Smooth muscle cell (in vitro differentiated cells): Measurements from ENCODE around the gene DSCAM. TPM values are rescaled to one million over a fixed set of nuclear protein-coding genes. Genes with fewer than 3 reads are reported as not detected.
"Not testable (repeated sequence)": the region's sequence is repeated elsewhere in the genome, so short reads cannot be mapped to it uniquely, and the experiment has no call there.

Experiments
- DNase-seq: peaks from one replicate; lab custom pipeline; 2025; ENCODE audit not compliant: unreplicated experiment; lab: John Stamatoyannopoulos, UW
- H2AFZ ChIP-seq: fragments of 200-600 bp; sonication (generic); 2 replicates; pipeline ENCODE4 v1.6.0; 2016; ENCODE audit warnings: antibody characterized with exemption, low read depth, mild to moderate bottlenecking
- H3F3A ChIP-seq: fragments of 200-600 bp; sonication (generic); 2 replicates; pipeline ENCODE4 v1.6.0; 2017; ENCODE audit warnings: antibody characterized with exemption, low read depth
- H3K27ac ChIP-seq: fragments of 200-600 bp; sonication (generic); 2 replicates; pipeline ENCODE4 v1.5.1; 2016; ENCODE audit warnings: low read depth, mild to moderate bottlenecking
- H3K27me3 ChIP-seq: fragments of 200-600 bp; sonication (generic); 2 replicates; pipeline ENCODE4 v1.6.1; 2016; ENCODE audit warnings: low read depth, mild to moderate bottlenecking
- H3K36me3 ChIP-seq: fragments of 200-600 bp; sonication (generic); 2 replicates; pipeline ENCODE4 v1.5.1; 2016; ENCODE audit warnings: low read depth
- H3K4me1 ChIP-seq: fragments of 200-600 bp; sonication (generic); 2 replicates; pipeline ENCODE4 v1.5.1; 2016; ENCODE audit warnings: low read depth
- H3K4me2 ChIP-seq: fragments of 200-600 bp; sonication (generic); 2 replicates; pipeline ENCODE4 v1.6.0; 2016; ENCODE audit warnings: mild to moderate bottlenecking
- H3K4me3 ChIP-seq: fragments of 200-600 bp; sonication (generic); 2 replicates; pipeline ENCODE4 v1.5.1; 2016; ENCODE audit warnings: mild to moderate bottlenecking
- H3K79me2 ChIP-seq: fragments of 200-600 bp; sonication (generic); 2 replicates; pipeline ENCODE4 v1.6.0; 2016; ENCODE audit warnings: low read depth, mild to moderate bottlenecking
- H3K9ac ChIP-seq: fragments of 200-600 bp; sonication (generic); 2 replicates; pipeline ENCODE4 v1.6.0; 2016; ENCODE audit warnings: low read depth
- H3K9me3 ChIP-seq: fragments of 200-600 bp; sonication (generic); replicated peaks from 2 replicates; pipeline ENCODE4 v1.5.1; 2016; ENCODE audit warnings: low read depth
- H4K20me1 ChIP-seq: fragments of 200-600 bp; sonication (generic); 2 replicates; pipeline ENCODE4 v1.6.0; 2016; ENCODE audit warnings: low read depth
- CTCF ChIP-seq: fragments of 200-600 bp; sonication (generic); IDR thresholded peaks from 2 replicates; pipeline ENCODE4 v1.5.1; 2017; ENCODE audit warnings: borderline replicate concordance, mild to moderate bottlenecking, antibody characterized with exemption; ENCODE audit not compliant: insufficient read depth, poor library complexity, severe bottlenecking
- WGBS: methylation state at CpG from one replicate; pipeline ENCODE4 v1.1.7; 2016; ENCODE audit warnings: low lambda C conversion rate; 5-methylcytosine and 5-hydroxymethylcytosine counted together
- polyA plus RNA-seq: library from polyadenylated mRNA; unstranded; fragments of >200 nt; fragmentation: Nextera tagmentation; extraction: Ambion mirVana; gene quantifications from 2 replicates; pipeline ENCODE4 v1.2.1, GENCODE V29; 2016
- total RNA-seq: library from RNA; depleted of rRNA; stranded (reverse); fragments of >200 nt; gene quantifications from 2 replicates; pipeline ENCODE4 v1.2.3, GENCODE V29; 2014

The DSCAM gene
- total and polyA plus RNA-seq, 2 experiments from 2014 or later, result not detected

GRCh38 chr21:40041446-40041845, 805.5 kb downstream of the DSCAM start:
- no peak for DNase-seq
- H3K79me2 ChIP-seq, result no peaks in the 10 kb centered on the region
- H2AFZ ChIP-seq, result no peak overlapping the region
- no peak overlapping the region for H3K27ac ChIP-seq
- no peaks in the 10 kb centered on the region for H3K36me3 ChIP-seq
- no peak overlapping the region for H3K4me2 ChIP-seq
- H3K9ac ChIP-seq, result no peak overlapping the region
- H3K9me3 ChIP-seq, result no peaks in the 10 kb centered on the region
- no peaks in the 10 kb centered on the region for H4K20me1 ChIP-seq
- no peak overlapping the region for H3K4me3 ChIP-seq
- H3K4me1 ChIP-seq, result no peaks in the 10 kb centered on the region
- no peaks in the 10 kb centered on the region for H3F3A ChIP-seq
- 93% methylated on average over 6 of the region's 6 CpGs for WGBS
- TF ChIP-seq CTCF, result no peak
- H3K27me3 ChIP-seq, result no peaks in the 10 kb centered on the region

GRCh38 chr21:40033156-40033782, 813.7 kb downstream of the DSCAM start:
- not testable (repeated sequence) for H3K27me3 ChIP-seq, H4K20me1 ChIP-seq, DNase-seq, H3K36me3 ChIP-seq, H3K9me3 ChIP-seq, H3K4me1 ChIP-seq, H2AFZ ChIP-seq, H3K4me3 ChIP-seq, H3K4me2 ChIP-seq, H3F3A ChIP-seq, H3K9ac ChIP-seq, H3K27ac ChIP-seq, H3K79me2 ChIP-seq
- 79% methylated on average over 23 of the region's 25 CpGs for WGBS

GRCh38 chr21:40029888-40030287, 817.1 kb downstream of the DSCAM start:
- H3K79me2 ChIP-seq, result no peaks in the 10 kb centered on the region
- no peaks in the 10 kb centered on the region for H3F3A ChIP-seq
- no peaks in the 10 kb centered on the region for H3K4me1 ChIP-seq
- H3K36me3 ChIP-seq, result no peaks in the 10 kb centered on the region
- 92% methylated on average over 6 of the region's 6 CpGs for WGBS
- no peak overlapping the region for H2AFZ ChIP-seq
- no peak overlapping the region for H3K4me2 ChIP-seq
- H4K20me1 ChIP-seq, result no peaks in the 10 kb centered on the region
- H3K9ac ChIP-seq, result no peak overlapping the region
- H3K27me3 ChIP-seq, result no peaks in the 10 kb centered on the region
- H3K4me3 ChIP-seq, result no peak overlapping the region
- DNase-seq, result no peak
- no peak overlapping the region for H3K27ac ChIP-seq
- no peaks in the 10 kb centered on the region for H3K9me3 ChIP-seq
- no peak for TF ChIP-seq CTCF

DNA sequence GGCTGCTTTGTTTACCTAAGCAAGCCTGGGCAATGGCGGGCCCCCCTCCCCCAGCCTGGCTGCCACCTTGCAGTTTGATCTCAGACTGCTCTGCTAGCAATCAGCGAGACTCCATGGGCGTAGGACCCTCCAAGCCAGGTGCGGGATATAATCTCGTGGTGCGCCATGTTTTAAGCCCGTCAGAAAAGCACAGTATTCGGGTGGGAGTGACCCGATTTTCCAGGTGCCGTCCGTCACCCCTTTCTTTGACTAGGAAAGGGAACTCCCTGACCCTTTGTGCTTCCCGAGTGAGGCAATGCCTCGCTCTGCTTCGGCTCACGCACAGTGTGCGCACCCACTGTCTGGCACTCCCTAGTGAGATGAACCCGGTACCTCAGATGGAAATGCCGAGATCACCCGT, 818.6 kb downstream of the DSCAM start:
- not testable (repeated sequence) for H3F3A ChIP-seq, H3K4me1 ChIP-seq, H3K4me3 ChIP-seq, H2AFZ ChIP-seq, H3K27ac ChIP-seq, H3K9ac ChIP-seq, H3K27me3 ChIP-seq, DNase-seq, H3K4me2 ChIP-seq, H3K36me3 ChIP-seq, H4K20me1 ChIP-seq, H3K9me3 ChIP-seq, H3K79me2 ChIP-seq
- 88% methylated on average over 19 of the region's 19 CpGs for WGBS
